ENCODE measurements around the gene PKIG. TPM values are rescaled to one million over a fixed set of nuclear protein-coding genes. Genes with fewer than 3 reads are reported as not detected.

PKIG gene
- total RNA-seq, 1 experiment from 2014 or later, result 20.1 TPM

DNA sequence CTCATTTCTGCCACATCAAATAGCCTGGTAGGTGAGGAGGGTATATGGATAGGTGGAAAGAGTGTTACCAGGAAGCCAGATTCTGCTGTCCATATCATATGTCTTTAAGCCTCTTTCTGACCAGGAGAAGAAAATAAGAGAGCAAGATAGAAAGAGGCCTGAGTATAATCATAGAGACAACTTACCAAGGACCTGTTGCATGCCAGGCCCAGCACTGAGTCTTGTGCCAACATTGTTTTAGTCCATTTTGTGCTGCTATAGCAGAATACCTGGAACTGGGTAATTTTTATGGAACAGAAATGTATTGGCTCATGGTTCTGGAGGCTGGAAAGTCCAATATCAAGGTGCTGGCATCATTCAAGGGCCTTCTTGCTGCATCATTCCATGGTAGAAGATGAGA, 76.4 kb downstream of the PKIG start:
- ChIA-PET CTCF (no interaction called here), RAD21 (ENCODE audit: low non-redundant PET in 1 of 2, low total read pairs in 2 of 2, uncharacterized antibody in 2 of 2, unreplicated experiment in 2 of 2) (no interaction called here), POLR2A (no interaction called here)
- BruUV-seq (replicated peaks), result no TSS peak
- Histone ChIP-seq H3K9ac (ENCODE audit: low read length) (no peak overlapping the region), H3K36me3 (ENCODE audit: control insufficient read depth in 1 of 2, insufficient read depth in 2 of 2, low read length in 2 of 2) (no peaks in the 10 kb centered on the region), H3K9me3 (ENCODE audit: control insufficient read depth in 1 of 2, insufficient read depth in 1 of 2, low read depth in 1 of 2, low read length in 2 of 2) (no peaks in the 10 kb centered on the region), H3K4me2 (ENCODE audit: low read length) (no peak overlapping the region), H3K9me2 (ENCODE audit: insufficient read depth) (no peaks in the 10 kb centered on the region), H3K79me2 (ENCODE audit: insufficient read depth, low read length) (no peaks in the 10 kb centered on the region), H3K27ac (ENCODE audit: low read depth, low read length) (no peak overlapping the region), H4K20me1 (ENCODE audit: insufficient read depth) (no peaks in the 10 kb centered on the region), H3K4me1 (ENCODE audit: control insufficient read depth in 1 of 2, insufficient read depth in 2 of 2, low read length in 2 of 2) (no peaks in the 10 kb centered on the region), H3K4me3 (replicated peaks in 1 of 2; ENCODE audit: low read depth in 1 of 2, low read length in 2 of 2) (no peak overlapping the region), H3K27me3 (ENCODE audit: insufficient read depth, low read length) (0 out of 2 replicates have a peak, but pooled peaks cover 3% of the 10 kb centered on the region), H2AFZ (ENCODE audit: low read depth, low read length, poor library complexity, severe bottlenecking) (no peak overlapping the region)
- TF ChIP-seq JUND (IDR thresholded peaks at IDR 0.05) (no peak), ELF1 (IDR thresholded peaks at IDR 0.05; ENCODE audit: borderline replicate concordance, low read depth) (no peak), ZNF274 (IDR thresholded peaks at IDR 0.05; ENCODE audit: low read depth, low read length) (no peak), EGR1 (IDR thresholded peaks at IDR 0.05; ENCODE audit: low read depth) (no peak), POLR2A (IDR thresholded peaks at IDR 0.05; ENCODE audit: borderline replicate concordance, extremely low read depth, insufficient read depth, insufficient read length) (no peak), ZFX (IDR thresholded peaks at IDR 0.05) (no peak), SIN3A (IDR thresholded peaks at IDR 0.05; ENCODE audit: low read depth) (no peak), EZH2phosphoT487 (IDR thresholded peaks at IDR 0.05; ENCODE audit: borderline replicate concordance) (no peak), TCF7L2 (IDR thresholded peaks at IDR 0.05; ENCODE audit: borderline replicate concordance, extremely low read depth, insufficient read depth, insufficient read length) (no peak), ZBTB33 (IDR thresholded peaks at IDR 0.05; ENCODE audit: extremely low read depth, insufficient replicate concordance, low read length) (no peak), YY1 (IDR thresholded peaks at IDR 0.05; ENCODE audit: extremely low read depth, insufficient replicate concordance, low read depth, low read length) (no peak), CBX3 (IDR thresholded peaks at IDR 0.05; ENCODE audit: low read depth) (no peak), FOSL1 (IDR thresholded peaks at IDR 0.05; ENCODE audit: low read depth) (no peak), SP1 (IDR thresholded peaks at IDR 0.05; ENCODE audit: low read depth) (no peak)
- TF ChIP-seq, protein P1, sequence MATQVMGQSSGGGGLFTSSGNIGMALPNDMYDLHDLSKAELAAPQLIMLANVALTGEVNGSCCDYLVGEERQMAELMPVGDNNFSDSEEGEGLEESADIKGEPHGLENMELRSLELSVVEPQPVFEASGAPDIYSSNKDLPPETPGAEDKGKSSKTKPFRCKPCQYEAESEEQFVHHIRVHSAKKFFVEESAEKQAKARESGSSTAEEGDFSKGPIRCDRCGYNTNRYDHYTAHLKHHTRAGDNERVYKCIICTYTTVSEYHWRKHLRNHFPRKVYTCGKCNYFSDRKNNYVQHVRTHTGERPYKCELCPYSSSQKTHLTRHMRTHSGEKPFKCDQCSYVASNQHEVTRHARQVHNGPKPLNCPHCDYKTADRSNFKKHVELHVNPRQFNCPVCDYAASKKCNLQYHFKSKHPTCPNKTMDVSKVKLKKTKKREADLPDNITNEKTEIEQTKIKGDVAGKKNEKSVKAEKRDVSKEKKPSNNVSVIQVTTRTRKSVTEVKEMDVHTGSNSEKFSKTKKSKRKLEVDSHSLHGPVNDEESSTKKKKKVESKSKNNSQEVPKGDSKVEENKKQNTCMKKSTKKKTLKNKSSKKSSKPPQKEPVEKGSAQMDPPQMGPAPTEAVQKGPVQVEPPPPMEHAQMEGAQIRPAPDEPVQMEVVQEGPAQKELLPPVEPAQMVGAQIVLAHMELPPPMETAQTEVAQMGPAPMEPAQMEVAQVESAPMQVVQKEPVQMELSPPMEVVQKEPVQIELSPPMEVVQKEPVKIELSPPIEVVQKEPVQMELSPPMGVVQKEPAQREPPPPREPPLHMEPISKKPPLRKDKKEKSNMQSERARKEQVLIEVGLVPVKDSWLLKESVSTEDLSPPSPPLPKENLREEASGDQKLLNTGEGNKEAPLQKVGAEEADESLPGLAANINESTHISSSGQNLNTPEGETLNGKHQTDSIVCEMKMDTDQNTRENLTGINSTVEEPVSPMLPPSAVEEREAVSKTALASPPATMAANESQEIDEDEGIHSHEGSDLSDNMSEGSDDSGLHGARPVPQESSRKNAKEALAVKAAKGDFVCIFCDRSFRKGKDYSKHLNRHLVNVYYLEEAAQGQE (IDR thresholded peaks at IDR 0.05; ENCODE audit: low read depth), result no peak
- TF ChIP-seq, protein P2, sequence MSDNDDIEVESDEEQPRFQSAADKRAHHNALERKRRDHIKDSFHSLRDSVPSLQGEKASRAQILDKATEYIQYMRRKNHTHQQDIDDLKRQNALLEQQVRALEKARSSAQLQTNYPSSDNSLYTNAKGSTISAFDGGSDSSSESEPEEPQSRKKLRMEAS (IDR thresholded peaks at IDR 0.05), result no peak
- DNase-seq (ENCODE audit: low read depth, low spot score) (no peak), ATAC-seq (no peak)
- intact Hi-C loops (cut with micrococcal nuclease), result no loop called here
